ENCODE measurements around the gene INTS11. TPM values are rescaled to one million over a fixed set of nuclear protein-coding genes. Genes with fewer than 3 reads are reported as not detected.

INTS11 gene
- total and polyA plus RNA-seq, 4 donors, result 26.3 to 40.5 (median 34.5) TPM

DNA sequence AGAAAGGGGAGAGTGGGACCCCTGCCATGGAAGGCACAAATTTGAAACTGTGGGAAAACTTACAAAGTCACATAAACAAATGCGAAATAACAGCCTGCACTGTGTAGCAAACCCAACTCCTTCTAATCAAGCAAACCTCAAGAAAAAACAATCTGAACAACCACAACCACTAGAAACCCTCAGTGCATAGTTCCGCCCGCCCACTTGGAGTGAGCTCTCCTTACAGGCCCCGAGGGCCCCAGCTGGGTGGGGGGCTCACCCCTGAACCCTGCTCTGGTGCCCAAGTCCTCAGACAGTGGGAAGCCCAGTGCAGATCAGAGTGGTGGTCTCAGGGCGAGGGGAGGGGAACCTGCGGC is 34.8 kb upstream of the INTS11 start:
- H3K4me1 ChIP-seq (ENCODE audit: control insufficient read depth in 4 of 4, insufficient read depth in 4 of 4, low read length in 3 of 4), result peaks cover 0 to 9% (median 1%) of the 10 kb centered on the region in 4 donors
- H3K27me3 ChIP-seq (ENCODE audit: control insufficient read depth in 4 of 4, insufficient read depth in 4 of 4, low read length in 3 of 4), result no peaks in the 10 kb centered on the region
- H3K9ac ChIP-seq (ENCODE audit: low read depth in 1 of 2, low read length in 2 of 2), result no peak overlapping the region
- H3K27ac ChIP-seq (ENCODE audit: low read depth in 1 of 2, low read length in 2 of 2), result no peak overlapping the region
- WGBS, result 72% methylated on average over 6 of the region's 6 CpGs
- no peak for DNase-seq (ENCODE audit: low spot score)
- no peak overlapping the region for H3K4me3 ChIP-seq (ENCODE audit: low read depth in 1 of 3, low read length in 3 of 3)
- TF ChIP-seq TAF1 (conservative IDR thresholded peaks at IDR 0.05) (no peak), FOXA2 (IDR thresholded peaks at IDR 0.05) (no peak), SP1 (IDR thresholded peaks at IDR 0.05) (no peak), FOXA1 (IDR thresholded peaks at IDR 0.05) (no peak), HNF4G (IDR thresholded peaks at IDR 0.05) (no peak), RAD21 (IDR thresholded peaks at IDR 0.05) (no peak), JUND (IDR thresholded peaks at IDR 0.05) (no peak), NR2F2 (IDR thresholded peaks at IDR 0.05) (no peak), YY1 (IDR thresholded peaks at IDR 0.05) (no peak), GABPA (IDR thresholded peaks at IDR 0.05 in 1 of 2, conservative IDR thresholded peaks at IDR 0.05 in 1 of 2) (no peak), RXRA (IDR thresholded peaks at IDR 0.05) (no peak), HNF4A (conservative IDR thresholded peaks at IDR 0.05) (no peak), EGR1 (IDR thresholded peaks at IDR 0.05; ENCODE audit: low read depth in 2 of 2) (no peak)
- TF ChIP-seq, protein P1, sequence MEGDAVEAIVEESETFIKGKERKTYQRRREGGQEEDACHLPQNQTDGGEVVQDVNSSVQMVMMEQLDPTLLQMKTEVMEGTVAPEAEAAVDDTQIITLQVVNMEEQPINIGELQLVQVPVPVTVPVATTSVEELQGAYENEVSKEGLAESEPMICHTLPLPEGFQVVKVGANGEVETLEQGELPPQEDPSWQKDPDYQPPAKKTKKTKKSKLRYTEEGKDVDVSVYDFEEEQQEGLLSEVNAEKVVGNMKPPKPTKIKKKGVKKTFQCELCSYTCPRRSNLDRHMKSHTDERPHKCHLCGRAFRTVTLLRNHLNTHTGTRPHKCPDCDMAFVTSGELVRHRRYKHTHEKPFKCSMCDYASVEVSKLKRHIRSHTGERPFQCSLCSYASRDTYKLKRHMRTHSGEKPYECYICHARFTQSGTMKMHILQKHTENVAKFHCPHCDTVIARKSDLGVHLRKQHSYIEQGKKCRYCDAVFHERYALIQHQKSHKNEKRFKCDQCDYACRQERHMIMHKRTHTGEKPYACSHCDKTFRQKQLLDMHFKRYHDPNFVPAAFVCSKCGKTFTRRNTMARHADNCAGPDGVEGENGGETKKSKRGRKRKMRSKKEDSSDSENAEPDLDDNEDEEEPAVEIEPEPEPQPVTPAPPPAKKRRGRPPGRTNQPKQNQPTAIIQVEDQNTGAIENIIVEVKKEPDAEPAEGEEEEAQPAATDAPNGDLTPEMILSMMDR (IDR thresholded peaks at IDR 0.05; ENCODE audit: low read depth, low read length, missing input control), result no peak
- TF ChIP-seq, protein P2, sequence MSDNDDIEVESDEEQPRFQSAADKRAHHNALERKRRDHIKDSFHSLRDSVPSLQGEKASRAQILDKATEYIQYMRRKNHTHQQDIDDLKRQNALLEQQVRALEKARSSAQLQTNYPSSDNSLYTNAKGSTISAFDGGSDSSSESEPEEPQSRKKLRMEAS (IDR thresholded peaks at IDR 0.05), result no peak
- TF ChIP-seq, protein P3, sequence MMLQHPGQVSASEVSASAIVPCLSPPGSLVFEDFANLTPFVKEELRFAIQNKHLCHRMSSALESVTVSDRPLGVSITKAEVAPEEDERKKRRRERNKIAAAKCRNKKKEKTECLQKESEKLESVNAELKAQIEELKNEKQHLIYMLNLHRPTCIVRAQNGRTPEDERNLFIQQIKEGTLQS (IDR thresholded peaks at IDR 0.05), result no peak
- TF ChIP-seq, protein P4, sequence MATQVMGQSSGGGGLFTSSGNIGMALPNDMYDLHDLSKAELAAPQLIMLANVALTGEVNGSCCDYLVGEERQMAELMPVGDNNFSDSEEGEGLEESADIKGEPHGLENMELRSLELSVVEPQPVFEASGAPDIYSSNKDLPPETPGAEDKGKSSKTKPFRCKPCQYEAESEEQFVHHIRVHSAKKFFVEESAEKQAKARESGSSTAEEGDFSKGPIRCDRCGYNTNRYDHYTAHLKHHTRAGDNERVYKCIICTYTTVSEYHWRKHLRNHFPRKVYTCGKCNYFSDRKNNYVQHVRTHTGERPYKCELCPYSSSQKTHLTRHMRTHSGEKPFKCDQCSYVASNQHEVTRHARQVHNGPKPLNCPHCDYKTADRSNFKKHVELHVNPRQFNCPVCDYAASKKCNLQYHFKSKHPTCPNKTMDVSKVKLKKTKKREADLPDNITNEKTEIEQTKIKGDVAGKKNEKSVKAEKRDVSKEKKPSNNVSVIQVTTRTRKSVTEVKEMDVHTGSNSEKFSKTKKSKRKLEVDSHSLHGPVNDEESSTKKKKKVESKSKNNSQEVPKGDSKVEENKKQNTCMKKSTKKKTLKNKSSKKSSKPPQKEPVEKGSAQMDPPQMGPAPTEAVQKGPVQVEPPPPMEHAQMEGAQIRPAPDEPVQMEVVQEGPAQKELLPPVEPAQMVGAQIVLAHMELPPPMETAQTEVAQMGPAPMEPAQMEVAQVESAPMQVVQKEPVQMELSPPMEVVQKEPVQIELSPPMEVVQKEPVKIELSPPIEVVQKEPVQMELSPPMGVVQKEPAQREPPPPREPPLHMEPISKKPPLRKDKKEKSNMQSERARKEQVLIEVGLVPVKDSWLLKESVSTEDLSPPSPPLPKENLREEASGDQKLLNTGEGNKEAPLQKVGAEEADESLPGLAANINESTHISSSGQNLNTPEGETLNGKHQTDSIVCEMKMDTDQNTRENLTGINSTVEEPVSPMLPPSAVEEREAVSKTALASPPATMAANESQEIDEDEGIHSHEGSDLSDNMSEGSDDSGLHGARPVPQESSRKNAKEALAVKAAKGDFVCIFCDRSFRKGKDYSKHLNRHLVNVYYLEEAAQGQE (IDR thresholded peaks at IDR 0.05), result no peak
- TF ChIP-seq, protein P5, sequence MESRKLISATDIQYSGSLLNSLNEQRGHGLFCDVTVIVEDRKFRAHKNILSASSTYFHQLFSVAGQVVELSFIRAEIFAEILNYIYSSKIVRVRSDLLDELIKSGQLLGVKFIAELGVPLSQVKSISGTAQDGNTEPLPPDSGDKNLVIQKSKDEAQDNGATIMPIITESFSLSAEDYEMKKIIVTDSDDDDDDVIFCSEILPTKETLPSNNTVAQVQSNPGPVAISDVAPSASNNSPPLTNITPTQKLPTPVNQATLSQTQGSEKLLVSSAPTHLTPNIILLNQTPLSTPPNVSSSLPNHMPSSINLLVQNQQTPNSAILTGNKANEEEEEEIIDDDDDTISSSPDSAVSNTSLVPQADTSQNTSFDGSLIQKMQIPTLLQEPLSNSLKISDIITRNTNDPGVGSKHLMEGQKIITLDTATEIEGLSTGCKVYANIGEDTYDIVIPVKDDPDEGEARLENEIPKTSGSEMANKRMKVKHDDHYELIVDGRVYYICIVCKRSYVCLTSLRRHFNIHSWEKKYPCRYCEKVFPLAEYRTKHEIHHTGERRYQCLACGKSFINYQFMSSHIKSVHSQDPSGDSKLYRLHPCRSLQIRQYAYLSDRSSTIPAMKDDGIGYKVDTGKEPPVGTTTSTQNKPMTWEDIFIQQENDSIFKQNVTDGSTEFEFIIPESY (IDR thresholded peaks at IDR 0.05), result no peak
- H3K9me3 ChIP-seq (ENCODE audit: control insufficient read depth in 4 of 4, low read length in 3 of 4), result no peaks in the 10 kb centered on the region
- no peaks in the 10 kb centered on the region for H3K36me3 ChIP-seq (ENCODE audit: control insufficient read depth in 4 of 4, insufficient read depth in 3 of 4, low read depth in 1 of 4, low read length in 3 of 4)

All from liver (tissue), 9 donors.